Glomerular visceral epithelial cell (primary cell): ENCODE data around the gene HSD17B4.
A peak's percentile ranks its signal among the peaks of the same experiment; 100 is the strongest.
"Not testable (repeated sequence)": the region's sequence is repeated elsewhere in the genome, so short reads cannot be mapped to it uniquely, and the experiment has no call there.

Experiments
- DNase-seq: peaks from one replicate; pipeline ENCODE4 v3.0.0-alpha.2; 2016; ENCODE audit errors: extremely low spot score

HSD17B4 gene

GRCh38 chr5:119480629-119481028 is 28.3 kb downstream of the HSD17B4 start:
- not testable (repeated sequence) for DNase-seq

- DNase-seq, result no peak
Measured at GRCh38 chr5:119483155-119483554, 30.9 kb downstream of the HSD17B4 start.

DNA sequence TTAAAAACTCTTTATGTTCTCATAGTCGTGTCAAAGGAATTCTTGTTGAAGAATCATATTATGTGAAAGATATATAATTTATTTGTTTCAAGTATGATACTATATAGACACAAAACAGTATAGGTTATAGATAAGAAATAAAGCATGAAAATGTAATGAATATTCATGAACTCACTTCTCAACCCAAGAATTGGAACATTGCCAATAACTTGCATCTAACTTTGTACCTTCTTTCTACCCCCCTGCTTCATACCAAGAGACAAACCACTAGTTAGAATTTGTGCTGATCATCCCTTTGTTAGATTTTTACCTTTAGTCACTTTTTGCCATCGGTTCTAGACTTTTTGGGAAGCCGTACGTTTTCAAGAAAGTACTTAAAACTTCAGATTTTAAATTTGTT is 32.6 kb downstream of the HSD17B4 start:
- no peak for DNase-seq

- no peak for DNase-seq
Measured at GRCh38 chr5:119501671-119502179, 49.4 kb downstream of the HSD17B4 start.

- not testable (repeated sequence) for DNase-seq
Measured at GRCh38 chr5:119503939-119504338, 51.6 kb downstream of the HSD17B4 start.

GRCh38 chr5:119512277-119512676 is 60.0 kb downstream of the HSD17B4 start:
- DNase-seq, result no peak

GRCh38 chr5:119515192-119515591 is 62.9 kb downstream of the HSD17B4 start:
- DNase-seq, result no peak

DNA sequence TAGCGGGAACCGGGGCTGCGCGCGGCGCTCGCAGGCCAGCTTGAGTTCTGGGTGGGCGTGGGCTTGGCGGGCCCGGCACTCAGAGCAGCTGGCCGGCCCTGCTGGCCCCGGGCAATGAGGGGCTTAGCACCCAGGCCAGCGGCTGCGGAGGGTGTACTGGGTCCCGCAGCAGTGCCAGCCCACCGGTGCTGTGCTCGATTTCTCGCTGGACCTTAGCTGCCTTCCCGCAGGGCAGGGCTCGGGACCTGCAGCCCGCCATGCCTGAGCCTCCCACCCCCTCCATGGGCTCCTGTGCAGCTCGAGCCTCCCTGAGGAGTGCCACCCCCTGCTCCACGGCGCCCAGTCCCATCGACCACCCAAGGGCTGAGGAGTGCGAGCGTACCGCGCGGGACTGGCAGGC is 64.8 kb downstream of the HSD17B4 start:
- not testable (repeated sequence) for DNase-seq

DNA sequence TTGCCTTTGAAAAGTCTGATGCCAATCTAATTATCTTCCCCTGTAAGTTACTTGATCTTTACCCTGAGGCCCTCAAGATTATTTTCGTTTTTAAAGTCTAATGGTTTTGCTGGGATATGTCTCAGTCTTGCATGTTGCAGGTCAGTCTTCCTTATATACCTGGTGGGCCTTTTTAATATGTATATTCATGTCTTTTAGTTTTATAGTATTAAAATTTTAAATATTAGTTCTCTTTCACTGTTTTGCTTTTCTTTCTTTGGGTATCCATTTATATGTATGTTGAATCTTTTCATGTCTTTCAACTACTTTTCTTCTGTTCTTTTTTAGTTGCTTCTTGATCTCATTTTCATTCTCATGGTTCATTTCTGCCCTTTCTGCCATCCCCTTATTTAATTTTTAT is 68.9 kb downstream of the HSD17B4 start:
- DNase-seq, result no peak

DNA sequence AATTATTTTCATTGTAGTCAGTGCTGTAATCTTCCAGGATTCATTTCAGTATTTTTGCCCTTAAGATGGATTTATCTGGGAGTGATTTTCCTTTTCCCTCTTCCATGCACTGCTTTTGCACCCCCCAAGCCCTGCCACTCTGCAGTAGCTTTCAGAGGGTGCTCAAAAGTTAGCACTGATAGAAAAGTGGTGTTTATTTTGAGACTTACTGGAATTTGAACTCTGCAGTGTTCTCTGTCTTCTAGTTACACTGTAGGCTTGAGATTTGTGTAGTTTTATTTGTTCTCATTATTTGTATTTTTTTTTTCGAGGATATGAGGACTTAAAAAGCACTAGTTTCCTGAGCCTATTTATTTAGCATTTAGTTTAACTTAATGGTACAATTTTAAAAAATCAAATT is 70.5 kb downstream of the HSD17B4 start:
- DNase-seq, result no peak

GRCh38 chr5:119524485-119524884 is 72.2 kb downstream of the HSD17B4 start:
- DNase-seq, result no peak

GRCh38 chr5:119527351-119527750 is 75.1 kb downstream of the HSD17B4 start:
- DNase-seq, result peak; percentile 11

GRCh38 chr5:119529811-119530210 is 77.5 kb downstream of the HSD17B4 start:
- DNase-seq, result no peak

DNA sequence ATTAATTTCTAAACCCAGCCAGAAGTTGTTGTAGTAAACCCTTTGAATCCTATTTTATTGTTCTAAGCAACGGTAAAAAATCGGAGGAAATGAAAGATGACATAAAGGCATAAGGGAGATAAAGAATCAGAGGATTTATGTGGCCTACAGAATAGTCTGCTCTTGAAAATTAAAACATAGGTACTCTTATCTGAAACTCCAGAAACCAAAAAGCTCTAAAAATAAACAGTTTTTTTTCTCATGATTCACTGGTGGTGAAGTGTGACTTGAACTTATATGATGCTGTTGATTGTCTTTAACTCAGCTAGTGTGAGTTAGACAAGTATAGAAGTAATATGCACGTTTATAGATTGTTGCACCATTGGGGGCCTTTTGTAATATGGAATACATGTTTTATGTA is 80.3 kb downstream of the HSD17B4 start:
- DNase-seq, result no peak

- DNase-seq, result no peak
Measured at GRCh38 chr5:119537704-119538103, 85.4 kb downstream of the HSD17B4 start.

DNA sequence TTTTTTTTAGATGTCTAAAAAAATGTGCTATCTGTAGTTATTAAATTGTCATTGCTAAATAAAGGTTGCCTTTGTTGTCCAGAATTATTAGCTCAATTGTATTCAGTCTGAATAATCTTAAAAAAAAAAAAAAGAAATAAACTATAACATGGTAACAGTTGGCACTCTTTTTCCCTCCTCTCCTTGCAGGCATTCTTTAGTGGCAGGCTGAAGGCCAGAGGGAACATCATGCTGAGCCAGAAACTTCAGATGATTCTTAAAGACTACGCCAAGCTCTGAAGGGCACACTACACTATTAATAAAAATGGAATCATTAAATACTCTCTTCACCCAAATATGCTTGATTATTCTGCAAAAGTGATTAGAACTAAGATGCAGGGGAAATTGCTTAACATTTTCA is 89.4 kb downstream of the HSD17B4 start:
- no peak for DNase-seq

DNA sequence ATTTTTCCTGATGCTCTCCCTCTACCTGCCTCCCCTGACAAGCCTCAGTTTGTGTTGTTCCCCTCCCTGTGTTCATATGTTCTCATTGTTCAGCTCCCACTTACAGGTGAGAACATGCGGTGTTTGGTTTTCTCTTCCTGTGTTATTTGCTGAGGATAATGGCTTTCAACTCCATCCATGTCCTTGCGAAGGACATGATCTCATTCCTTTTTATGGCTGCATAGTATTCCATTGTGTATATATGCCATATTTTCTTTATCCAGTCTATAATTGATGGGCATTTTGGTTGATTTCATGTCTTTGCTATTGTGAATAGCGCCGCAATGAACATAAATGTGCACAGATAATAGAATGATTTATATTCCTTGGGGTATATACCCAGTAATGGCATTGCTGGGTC is 99.5 kb downstream of the HSD17B4 start:
- no peak for DNase-seq

DNA sequence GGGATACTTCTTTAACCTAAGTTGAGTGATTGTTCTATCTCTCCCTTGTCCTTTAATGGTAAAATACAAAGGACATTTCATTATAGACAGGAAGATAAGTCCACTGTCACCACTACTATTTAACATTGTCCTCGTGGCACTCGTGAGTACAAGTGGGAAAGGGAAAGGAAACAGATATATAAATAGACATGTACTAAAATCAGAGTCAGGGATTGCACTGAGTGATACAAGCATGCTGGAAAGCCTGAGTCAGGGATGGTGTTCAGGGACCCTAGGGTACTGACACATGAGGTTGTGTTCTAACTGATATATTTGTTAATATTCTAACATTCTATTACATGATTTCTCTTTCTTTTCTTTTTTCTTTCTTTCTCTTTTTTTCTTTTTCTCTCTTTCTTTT is 102.3 kb downstream of the HSD17B4 start:
- DNase-seq, result no peak

- no peak for DNase-seq
Measured at GRCh38 chr5:119570910-119571309, 118.6 kb downstream of the HSD17B4 start.

GRCh38 chr5:119578937-119579336 is 126.6 kb downstream of the HSD17B4 start:
- DNase-seq, result peak; percentile 31

DNA sequence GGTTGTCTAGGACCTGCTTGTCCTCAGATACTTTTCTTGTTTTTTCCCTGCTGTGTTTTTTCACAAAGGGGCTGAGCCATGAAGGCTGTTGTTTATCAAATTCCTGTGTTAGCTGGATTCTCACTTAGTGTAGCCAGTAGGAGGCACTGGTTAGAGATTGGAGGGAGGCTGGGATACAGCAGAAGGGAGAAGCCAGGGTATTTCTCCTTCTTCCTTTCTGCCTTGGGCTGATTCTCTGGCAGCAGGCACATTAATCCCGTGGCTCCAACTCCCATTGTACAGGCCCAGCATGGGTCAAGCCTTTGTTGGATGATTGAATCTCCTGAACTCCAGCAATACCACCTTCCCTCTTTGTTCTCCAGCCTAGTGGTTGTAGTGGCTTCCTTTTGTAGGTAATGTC is 130.7 kb downstream of the HSD17B4 start:
- no peak for DNase-seq

DNA sequence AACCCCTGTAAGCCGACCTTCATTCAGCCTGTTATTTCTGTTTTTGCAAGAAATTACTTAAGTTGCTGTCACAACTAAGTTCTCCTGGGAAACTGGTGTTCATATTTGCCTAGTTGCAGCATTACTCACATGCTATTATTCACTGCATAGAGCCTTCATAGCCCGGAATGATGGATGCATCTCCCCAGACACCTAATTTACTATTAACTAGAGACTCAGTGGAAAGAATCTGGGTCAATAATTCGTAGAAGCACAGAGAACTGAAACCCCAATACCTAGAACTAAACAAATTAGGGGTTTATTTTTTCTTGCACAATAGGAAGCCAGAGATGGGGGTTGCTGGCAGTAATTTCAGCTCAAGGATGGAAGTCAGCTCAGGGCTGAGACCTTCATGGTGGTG is 131.4 kb downstream of the HSD17B4 start:
- no peak for DNase-seq
